ENCODE measurements around the gene EIPR1.

- no peak for TF ChIP-seq CTCF (IDR thresholded peaks at IDR 0.05; ENCODE audit: poor library complexity, severe bottlenecking)
- no peak for TF ChIP-seq POLR2AphosphoS5 (IDR thresholded peaks at IDR 0.05)
- no peak for TF ChIP-seq EZH2 (IDR thresholded peaks at IDR 0.05; ENCODE audit: borderline replicate concordance, insufficient read depth, low read length, poor library complexity, severe bottlenecking)
- no peak for TF ChIP-seq REST (IDR thresholded peaks at IDR 0.05; ENCODE audit: borderline replicate concordance)
- TF ChIP-seq MXI1 (conservative IDR thresholded peaks at IDR 0.05; ENCODE audit: poor library complexity, severe bottlenecking): no peak
These were observed 209.3 kb downstream of the EIPR1 start for GRCh38 chr2:3168230-3168891.

Measured in neural cell (in vitro differentiated cells).